ENCODE data around the gene MOSMO.
"Not testable (repeated sequence)": the region's sequence is repeated elsewhere in the genome, so short reads cannot be mapped to it uniquely, and the experiment has no call there.

The MOSMO gene

GRCh38 chr16:22093996-22094395, 86.1 kb downstream of the MOSMO start:
- DNase-seq (ENCODE audit: low spot score), result no peak

GRCh38 chr16:22098405-22099255, 90.7 kb downstream of the MOSMO start:
- peak; percentile 61 for DNase-seq (ENCODE audit: low spot score)

DNA sequence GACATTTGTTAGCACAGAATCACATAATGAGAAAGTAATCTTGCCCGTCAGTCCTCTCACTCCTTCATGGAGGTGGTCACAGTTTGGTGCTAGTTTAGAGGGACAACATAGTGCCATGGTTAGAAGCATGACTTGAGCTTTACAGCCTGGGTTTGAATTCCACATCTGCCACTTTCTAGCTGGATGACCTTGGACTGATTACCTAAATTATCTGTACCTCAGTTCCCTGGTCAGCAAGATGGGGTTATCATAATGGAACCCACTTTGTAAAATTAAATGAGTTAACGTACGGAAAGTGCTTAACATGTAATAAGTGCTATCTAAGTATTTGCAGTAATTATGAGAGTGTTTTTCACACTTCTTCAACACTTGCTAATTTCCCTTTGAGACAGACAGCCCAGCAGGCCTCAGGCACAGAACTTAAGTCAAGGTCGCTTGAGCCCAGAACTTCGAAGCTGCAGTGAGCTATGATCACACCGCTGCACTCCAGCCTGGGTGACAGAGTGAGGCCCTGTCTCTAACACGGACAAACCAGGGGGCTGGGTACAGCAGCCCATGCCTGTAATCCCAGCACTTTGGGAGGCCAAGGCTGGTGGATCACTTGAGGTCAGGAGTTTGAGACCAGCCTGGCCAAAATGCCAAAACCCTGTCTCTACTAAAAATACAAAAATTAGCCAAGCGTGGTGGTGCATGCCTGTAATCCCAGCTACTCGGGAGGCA, 91.5 kb downstream of the MOSMO start:
- no peak for DNase-seq (ENCODE audit: low spot score)

- no peak for DNase-seq (ENCODE audit: low spot score)
Observed at GRCh38 chr16:22103441-22103840, 95.5 kb downstream of the MOSMO start.

DNA sequence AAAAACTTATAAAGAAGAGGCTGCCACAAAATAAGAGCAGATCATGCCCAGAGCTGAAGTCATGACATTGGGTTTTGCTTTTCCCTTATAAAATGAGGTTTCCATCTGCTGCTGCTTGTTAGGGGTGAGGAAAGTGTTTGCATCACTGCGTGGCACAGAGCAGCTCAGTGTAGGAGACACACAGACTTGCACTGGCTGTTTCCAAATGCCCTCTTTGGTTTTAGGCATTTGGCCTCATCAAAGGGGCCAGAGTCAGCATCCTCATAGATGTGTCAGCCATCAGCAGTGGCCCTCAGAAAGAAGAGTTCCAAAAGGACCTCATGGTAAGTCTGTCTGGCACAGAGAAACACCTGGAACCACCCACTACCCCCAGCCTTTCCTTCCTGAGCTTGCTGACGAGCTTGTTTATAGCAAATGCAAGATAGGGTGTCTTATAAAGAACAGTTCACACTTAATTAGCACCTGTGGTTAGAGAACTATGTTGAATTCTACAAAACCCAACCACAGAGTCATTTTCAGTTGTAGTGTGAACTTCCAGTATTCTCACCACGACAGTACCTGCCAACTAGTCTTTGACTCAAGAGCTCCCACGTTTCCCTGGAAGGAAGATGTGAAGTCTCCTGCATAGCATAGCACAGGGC, 101.5 kb downstream of the MOSMO start:
- DNase-seq (ENCODE audit: low spot score), result no peak

DNA sequence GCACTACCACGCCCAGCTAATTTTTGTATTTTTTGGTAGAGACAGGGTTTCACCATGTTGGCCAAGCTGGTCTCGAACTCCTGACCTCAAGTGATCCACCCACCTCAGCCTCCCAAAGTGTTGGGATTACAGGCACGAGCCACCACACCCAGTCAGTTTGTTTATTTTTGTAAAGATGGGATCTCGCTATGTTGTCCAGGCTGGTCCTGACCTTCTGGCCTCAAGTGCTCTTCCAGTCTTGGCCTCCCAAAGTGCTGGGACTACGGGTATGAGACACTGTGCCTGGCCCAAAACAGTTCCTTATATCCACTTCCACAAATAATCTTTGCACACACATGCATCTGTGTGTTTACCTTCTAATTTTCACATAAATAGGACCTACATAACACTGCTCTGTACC, 103.7 kb downstream of the MOSMO start:
- not testable (repeated sequence) for DNase-seq (ENCODE audit: low spot score)

DNA sequence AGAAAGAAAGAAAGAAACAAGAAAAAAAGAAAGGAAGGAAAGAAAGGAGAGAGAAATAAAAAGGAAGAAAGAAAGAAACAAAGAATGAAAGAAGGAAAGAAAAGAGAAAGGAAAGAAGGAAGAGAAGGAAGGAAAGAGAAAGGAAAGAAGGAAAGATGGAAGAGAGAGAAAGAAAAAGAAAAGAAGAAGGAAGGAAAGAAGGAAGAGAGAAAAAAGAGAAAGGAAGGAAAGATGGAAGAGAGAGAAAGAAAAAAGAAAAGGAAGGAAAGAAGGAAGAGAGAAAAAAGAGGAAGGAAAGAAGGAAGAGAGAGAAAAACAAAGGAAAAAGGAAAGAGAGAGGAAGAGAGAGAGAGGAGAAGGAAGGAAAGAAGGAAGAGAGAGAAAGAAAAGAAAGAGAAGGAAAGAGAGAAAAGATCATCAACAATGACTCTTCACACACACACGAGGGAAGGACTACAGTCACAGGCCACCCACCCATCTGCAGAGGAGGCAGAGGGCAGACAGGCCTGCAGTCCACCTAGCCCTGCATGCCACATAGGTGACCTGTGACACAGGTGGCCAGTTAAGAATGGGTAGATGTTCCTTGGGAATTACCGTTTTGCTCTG, 108.3 kb downstream of the MOSMO start:
- DNase-seq (ENCODE audit: low spot score), result no peak

- no peak for DNase-seq (ENCODE audit: low spot score)
Observed at GRCh38 chr16:22117609-22118008, 109.7 kb downstream of the MOSMO start.

DNA sequence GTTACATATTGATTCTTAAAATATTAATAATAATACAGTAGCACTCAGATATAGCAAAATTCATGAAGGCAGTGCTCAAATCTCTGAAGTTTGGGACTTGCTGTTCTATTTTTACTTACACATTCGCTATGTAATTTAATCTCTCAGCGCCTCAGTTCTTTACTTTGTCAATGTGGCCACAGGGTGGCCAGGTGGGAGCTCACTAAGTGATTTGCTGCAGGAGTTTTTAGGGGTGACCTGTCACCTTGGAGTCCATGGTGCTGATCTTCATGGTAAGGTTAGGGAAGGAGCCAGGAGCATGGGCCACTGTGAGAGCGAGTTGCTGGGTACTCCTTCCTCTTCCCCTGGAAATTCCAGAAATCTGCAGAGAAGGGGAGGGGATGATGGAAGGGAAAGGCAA, 112.5 kb downstream of the MOSMO start:
- DNase-seq (ENCODE audit: low spot score), result no peak

- no peak for DNase-seq (ENCODE audit: low spot score)
Observed at GRCh38 chr16:22122239-22122638, 114.3 kb downstream of the MOSMO start.

DNA sequence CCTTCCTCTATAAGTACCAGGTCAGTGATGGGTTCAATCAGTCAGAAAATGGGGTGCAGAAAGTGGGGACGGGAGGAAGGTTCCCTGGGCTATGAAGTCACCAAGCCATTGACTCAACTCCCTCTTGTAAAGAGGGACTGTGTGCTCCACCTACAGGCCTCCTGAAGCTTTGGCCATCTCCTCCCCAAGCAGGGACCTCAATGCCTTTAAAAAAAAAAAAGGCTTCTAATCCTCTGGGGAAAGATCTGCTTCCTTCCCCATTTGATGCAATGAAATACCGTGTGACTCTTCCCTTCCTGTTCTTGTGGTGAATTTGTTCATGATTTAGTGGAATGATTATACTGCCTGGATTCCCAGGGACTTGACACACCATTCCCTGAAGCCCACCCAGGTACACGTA, 115.2 kb downstream of the MOSMO start:
- no peak for DNase-seq (ENCODE audit: low spot score)

GRCh38 chr16:22123759-22124490, 116.0 kb downstream of the MOSMO start:
- DNase-seq (ENCODE audit: low spot score), result no peak

DNA sequence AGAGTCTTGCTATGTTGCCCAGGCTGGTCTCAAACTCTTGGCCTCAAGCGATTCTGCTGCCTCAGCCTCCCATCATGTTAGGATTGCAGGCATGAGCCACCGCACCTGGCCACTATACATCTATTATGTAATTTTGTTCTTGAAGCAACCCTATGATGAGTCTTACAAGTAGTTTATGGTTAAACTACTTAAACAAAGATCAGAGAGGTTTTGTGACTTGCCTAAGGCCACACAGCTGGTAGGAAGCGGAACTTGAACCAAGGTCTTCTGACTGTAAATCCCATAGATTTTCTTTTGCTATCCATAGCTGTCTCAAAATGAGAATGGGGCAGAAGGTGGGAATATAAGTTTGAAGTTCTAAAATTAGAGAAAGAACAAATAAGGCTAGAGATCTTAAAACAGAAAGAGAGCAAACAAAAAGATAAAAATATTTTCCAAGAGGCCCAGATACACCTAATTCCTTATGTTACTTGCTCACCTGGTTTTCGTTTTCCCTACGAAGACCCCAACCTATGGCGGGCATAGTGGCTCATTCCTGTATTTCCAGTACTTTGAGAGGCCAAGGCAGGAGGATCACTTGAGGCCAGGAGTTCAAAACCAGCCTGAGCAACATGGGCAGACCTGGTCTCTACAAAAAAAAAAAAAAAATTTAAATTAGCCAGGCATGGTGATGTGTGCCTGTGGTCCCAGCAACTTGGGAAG, 116.8 kb downstream of the MOSMO start:
- DNase-seq (ENCODE audit: low spot score), result no peak

DNA sequence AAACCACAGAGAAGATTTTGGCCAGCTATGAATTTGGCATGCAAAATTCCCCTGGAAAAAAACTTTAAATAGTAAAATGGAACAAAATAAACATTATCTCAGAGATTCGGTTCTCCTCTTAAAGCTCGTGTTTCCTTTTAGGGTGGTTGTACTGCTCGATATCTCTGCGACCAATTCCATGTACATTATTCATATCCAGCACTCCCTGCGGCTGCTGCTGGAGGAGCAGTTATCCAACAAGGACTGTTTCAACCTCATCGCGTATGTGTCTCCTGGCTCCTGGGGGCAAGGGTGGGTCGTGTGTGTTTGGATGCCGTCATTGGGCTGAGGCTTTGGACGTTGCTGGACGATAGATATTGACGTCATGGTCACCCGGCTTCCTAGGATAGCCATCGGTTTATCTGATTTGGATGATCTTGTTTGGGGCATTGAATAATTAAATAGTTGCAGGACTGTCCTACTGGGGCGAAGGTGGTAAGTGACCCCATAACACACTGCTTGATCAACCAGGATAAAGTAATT, 118.2 kb downstream of the MOSMO start:
- DNase-seq (ENCODE audit: low spot score), result no peak

GRCh38 chr16:22128537-22128936, 120.6 kb downstream of the MOSMO start:
- DNase-seq (ENCODE audit: low spot score), result not testable (repeated sequence)

GRCh38 chr16:22130528-22130927, 122.6 kb downstream of the MOSMO start:
- DNase-seq (ENCODE audit: low spot score), result no peak

- DNase-seq (ENCODE audit: low spot score), result no peak
Observed at GRCh38 chr16:22132801-22133200, 124.9 kb downstream of the MOSMO start.

All from HuH-7.5 (cell line).